OCI-LY3 (cell line): ENCODE measurements around the gene ARHGAP12.

Experiments
- H2AFZ ChIP-seq: fragments of 200-600, 300-600 bp; shearing (Covaris generic); 2 replicates; pipeline ENCODE4 v1.6.0; 2014; ENCODE audit warnings: antibody characterized with exemption, low read depth, low read length
- H3K27ac ChIP-seq: fragments of 200-600, 300-600 bp; sonication (generic); 2 replicates; pipeline ENCODE4 v1.5.1; 2014; ENCODE audit warnings: mild to moderate bottlenecking, low read length, moderate library complexity, mixed read lengths
- H3K27me3 ChIP-seq: fragments of 200-600, 300-600 bp; sonication (generic); 2 replicates; pipeline ENCODE4 v1.6.1; 2014; ENCODE audit warnings: low read depth, low read length, mixed read lengths
- H3K36me3 ChIP-seq: fragments of 200-600, 300-600 bp; sonication (generic); replicated peaks from 2 replicates; pipeline ENCODE3; 2014; ENCODE audit warnings: low read depth, low read length, mixed read lengths
- H3K4me1 ChIP-seq: fragments of 300-600, 200-600 bp; sonication (generic); 2 replicates; pipeline ENCODE4 v1.6.1; 2014; ENCODE audit warnings: low read length, mixed read lengths
- H3K4me2 ChIP-seq: fragments of 200-600, 300-600 bp; sonication (generic); 2 replicates; pipeline ENCODE4 v1.6.1; 2014; ENCODE audit warnings: low read length, mixed read lengths
- H3K4me3 ChIP-seq: fragments of 300-600, 200-600 bp; sonication (generic); 2 replicates; pipeline ENCODE4 v1.5.1; 2014; ENCODE audit warnings: antibody characterized with exemption, mild to moderate bottlenecking, low read length, moderate library complexity
- H3K79me2 ChIP-seq: fragments of 300-600, 200-600 bp; shearing (Covaris generic); 2 replicates; pipeline ENCODE4 v1.6.1; 2014; ENCODE audit warnings: mild to moderate bottlenecking, low read length, mixed read lengths
- H3K9ac ChIP-seq: fragments of 300-600, 200-600 bp; shearing (Covaris generic); 2 replicates; pipeline ENCODE4 v1.6.0; 2014; ENCODE audit warnings: mild to moderate bottlenecking, low read length, moderate library complexity
- H3K9me3 ChIP-seq: fragments of 200-600, 300-600 bp; shearing (Covaris generic); 2 replicates; pipeline ENCODE4 v1.6.1; 2014; ENCODE audit warnings: low read length, mixed read lengths; ENCODE audit not compliant: insufficient read depth
- H4K20me1 ChIP-seq: fragments of 200-600, 300-600 bp; sonication (generic); 2 replicates; pipeline ENCODE4 v1.6.1; 2016; ENCODE audit warnings: low read length, mixed read lengths; ENCODE audit not compliant: insufficient read depth
- CTCF ChIP-seq: fragments of 200-600, 300-600 bp; sonication (generic); IDR thresholded peaks from 2 replicates; pipeline ENCODE4 v1.5.1; 2014; ENCODE audit warnings: antibody characterized with exemption, low read length, low read depth
- EZH2phosphoT487 ChIP-seq: fragments of 200-600 bp; shearing (Covaris generic); IDR thresholded peaks from 2 replicates; pipeline ENCODE4 v1.6.1; 2018; ENCODE audit warnings: antibody characterized with exemption, mixed run types, low read depth

ARHGAP12 gene

GRCh38 chr10:31853629-31854028 lies 75.0 kb downstream of the ARHGAP12 start:
- Histone ChIP-seq H4K20me1 (no peaks in the 10 kb centered on the region), H3K27ac (no peak overlapping the region), H3K9ac (no peak overlapping the region), H3K79me2 (no peaks in the 10 kb centered on the region), H3K27me3 (no peaks in the 10 kb centered on the region), H3K9me3 (no peaks in the 10 kb centered on the region), H3K36me3 (no peaks in the 10 kb centered on the region), H2AFZ (no peak overlapping the region), H3K4me3 (no peak overlapping the region), H3K4me1 (no peaks in the 10 kb centered on the region), H3K4me2 (no peak overlapping the region)
- TF ChIP-seq CTCF: no peak
- no peak for TF ChIP-seq EZH2phosphoT487

GRCh38 chr10:31851216-31851615 lies 77.4 kb downstream of the ARHGAP12 start:
- Histone ChIP-seq H3K4me2 (no peak overlapping the region), H4K20me1 (no peaks in the 10 kb centered on the region), H3K9me3 (no peaks in the 10 kb centered on the region), H3K36me3 (no peaks in the 10 kb centered on the region), H3K27me3 (no peaks in the 10 kb centered on the region), H3K4me3 (no peak overlapping the region), H3K4me1 (no peaks in the 10 kb centered on the region), H2AFZ (no peak overlapping the region), H3K9ac (no peak overlapping the region), H3K79me2 (no peaks in the 10 kb centered on the region), H3K27ac (no peak overlapping the region)
- TF ChIP-seq EZH2phosphoT487 (no peak), CTCF (no peak)

GRCh38 chr10:31847515-31847914 lies 81.1 kb downstream of the ARHGAP12 start:
- no peak overlapping the region for H2AFZ ChIP-seq
- no peaks in the 10 kb centered on the region for H3K36me3 ChIP-seq
- H3K27me3 ChIP-seq: no peaks in the 10 kb centered on the region
- TF ChIP-seq EZH2phosphoT487 (no peak), CTCF (no peak)
- no peaks in the 10 kb centered on the region for H4K20me1 ChIP-seq
- H3K27ac ChIP-seq: no peak overlapping the region
- H3K4me3 ChIP-seq: no peak overlapping the region
- no peak overlapping the region for H3K9ac ChIP-seq
- H3K79me2 ChIP-seq: no peaks in the 10 kb centered on the region
- no peaks in the 10 kb centered on the region for H3K4me1 ChIP-seq
- H3K9me3 ChIP-seq: no peaks in the 10 kb centered on the region
- H3K4me2 ChIP-seq: no peak overlapping the region

GRCh38 chr10:31838709-31839108 lies 89.9 kb downstream of the ARHGAP12 start:
- Histone ChIP-seq H3K4me2 (no peak overlapping the region), H4K20me1 (no peaks in the 10 kb centered on the region), H3K4me1 (peaks cover 18% of the 10 kb centered on the region), H3K79me2 (no peaks in the 10 kb centered on the region), H3K4me3 (no peak overlapping the region), H3K27ac (no peak overlapping the region), H2AFZ (no peak overlapping the region), H3K27me3 (no peaks in the 10 kb centered on the region), H3K9ac (no peak overlapping the region), H3K36me3 (no peaks in the 10 kb centered on the region), H3K9me3 (no peaks in the 10 kb centered on the region)
- no peak for TF ChIP-seq EZH2phosphoT487
- TF ChIP-seq CTCF: no peak
